HCT116 (cell line): ENCODE results near the gene GMCL1. TPM values are rescaled to one million over a fixed set of nuclear protein-coding genes. Genes with fewer than 3 reads are reported as not detected.

ENCODE experiments used
- ATAC-seq: fragments of 200-7000 bp; cut with Tn5 transposase; 2 replicates; pipeline ENCODE4 v1.9.1; 2020; ENCODE audit warnings: mild to moderate bottlenecking, moderate library complexity
- BruUV-seq: library from RNA; stranded (reverse); fragments of 400-500 nt; replicated peaks from 2 replicates; lab custom pipeline; 2021; lab: Mats Ljungman, UMichigan
- CTCF ChIA-PET: fragments of 300-600 bp; sonication (Branson Sonifier 250); formaldehyde crosslinking; loops from one replicate; lab custom pipeline; 2021; ENCODE audit warnings: antibody characterized with exemption; lab: Charles Lee
- POLR2A ChIA-PET: fragments of 300-600, 350-600 bp; sonication (Branson Sonifier 250); formaldehyde crosslinking; loops from one replicate; lab custom pipeline; 2021; ENCODE audit warnings: antibody characterized with exemption; lab: Charles Lee
- RAD21 ChIA-PET, 2 experiments: fragments of 300-600 bp; sonication (Branson Sonifier 250); formaldehyde crosslinking; loops; one replicate each; lab custom pipeline; 2023; ENCODE audit warnings: low total read pairs in 2 of 2; ENCODE audit not compliant: uncharacterized antibody in 2 of 2, unreplicated experiment in 2 of 2, low non-redundant PET in 1 of 2; lab: Charles Lee
- DNase-seq: peaks from one replicate; pipeline ENCODE4 v3.0.0-alpha.2; 2010; ENCODE audit warnings: low read depth, low spot score
- H2AFZ ChIP-seq: fragments of 200-600 bp; shearing (Covaris generic), sonication (generic); 2 replicates; pipeline ENCODE4 v1.6.1; 2017; ENCODE audit warnings: low read depth, mixed run types, mixed read lengths, antibody characterized with exemption, low read length; ENCODE audit not compliant: poor library complexity, severe bottlenecking
- H3K27ac ChIP-seq: 2 replicates; pipeline ENCODE4 v1.5.1; 2012; ENCODE audit warnings: low read depth, low read length
- H3K27me3 ChIP-seq: fragments of 200-600 bp; sonication (generic); 2 replicates; pipeline ENCODE4 v1.6.1; 2016; ENCODE audit warnings: mixed run types, low read length, mixed read lengths; ENCODE audit not compliant: insufficient read depth
- H3K36me3 ChIP-seq, 2 experiments: fragments of 200-500 bp in 1 of 2; fragments of 200-600 bp in 1 of 2; sonication (Bioruptor generic) in 1 of 2; sonication (generic) in 1 of 2; 2 replicates each; pipeline versions ENCODE4 v1.5.1 to v1.6.1; 2014 to 2016; ENCODE audit warnings: low read length in 2 of 2, inconsistent platforms in 1 of 2, mixed read lengths in 1 of 2, mixed run types in 1 of 2; ENCODE audit not compliant: insufficient read depth in 2 of 2, control insufficient read depth in 1 of 2
- H3K4me1 ChIP-seq, 2 experiments: fragments of 200-600 bp in 1 of 2; sonication (generic) in 1 of 2; 2 replicates each; pipeline versions ENCODE4 v1.5.1 to v1.6.1; 2012 to 2017; ENCODE audit warnings: low read length in 2 of 2, inconsistent platforms in 1 of 2, mild to moderate bottlenecking in 1 of 2, mixed read lengths in 1 of 2, mixed run types in 1 of 2, moderate library complexity in 1 of 2; ENCODE audit not compliant: insufficient read depth in 2 of 2, control insufficient read depth in 1 of 2
- H3K4me2 ChIP-seq: fragments of 200-600 bp; sonication (generic); 2 replicates; pipeline ENCODE4 v1.6.1; 2017; ENCODE audit warnings: mixed run types, low read length, mixed read lengths
- H3K4me3 ChIP-seq, 2 experiments: fragments of 200-600 bp in 1 of 2; sonication (generic) in 1 of 2; replicated peaks in 1 of 2; 2 replicates each; pipeline ENCODE4 v1.5.1; 2011 to 2016; ENCODE audit warnings: low read length in 2 of 2, control low read depth in 1 of 2, low read depth in 1 of 2, mild to moderate bottlenecking in 1 of 2, mixed read lengths in 1 of 2, mixed run types in 1 of 2
- H3K79me2 ChIP-seq: fragments of 200-600 bp; sonication (generic); 2 replicates; pipeline ENCODE4 v1.6.1; 2017; ENCODE audit warnings: mild to moderate bottlenecking, mixed run types, low read length, moderate library complexity, mixed read lengths; ENCODE audit not compliant: insufficient read depth
- H3K9ac ChIP-seq: fragments of 200-600 bp; sonication (generic); 2 replicates; pipeline ENCODE4 v1.6.1; 2016; ENCODE audit warnings: low read length, mixed read lengths
- H3K9me2 ChIP-seq: fragments of 200-600 bp; sonication (generic), shearing (Covaris generic); 2 replicates; pipeline ENCODE4 v1.6.1; 2017; ENCODE audit warnings: mixed run types, mild to moderate bottlenecking, moderate library complexity; ENCODE audit not compliant: insufficient read depth
- H3K9me3 ChIP-seq, 2 experiments: fragments of 200-500 bp in 1 of 2; fragments of 200-600 bp in 1 of 2; sonication (Bioruptor generic) in 1 of 2; sonication (generic) in 1 of 2; 2 replicates each; pipeline ENCODE4 v1.6.1; 2014 to 2017; ENCODE audit warnings: low read length in 2 of 2, mixed read lengths in 2 of 2, inconsistent platforms in 1 of 2, low read depth in 1 of 2, mild to moderate bottlenecking in 1 of 2, mixed run types in 1 of 2, moderate library complexity in 1 of 2; ENCODE audit not compliant: control insufficient read depth in 1 of 2, insufficient read depth in 1 of 2
- H4K20me1 ChIP-seq: fragments of 200-600 bp; sonication (generic), shearing (Covaris generic); 2 replicates; pipeline ENCODE4 v1.6.1; 2017; ENCODE audit warnings: mixed run types, mild to moderate bottlenecking, moderate library complexity; ENCODE audit not compliant: insufficient read depth
- ATF3 ChIP-seq: IDR thresholded peaks from 2 replicates; pipeline ENCODE4 v1.6.1; 2012
- CBX3 ChIP-seq: IDR thresholded peaks from 2 replicates; pipeline ENCODE4 v1.6.1; 2012; ENCODE audit warnings: low read depth
- EZH2phosphoT487 ChIP-seq: fragments of 200-600 bp; IDR thresholded peaks from 2 replicates; pipeline ENCODE4 v1.6.1; 2018; ENCODE audit warnings: antibody characterized with exemption, borderline replicate concordance
- POLR2A ChIP-seq: IDR thresholded peaks from 2 replicates; pipeline ENCODE4 v1.7.0; 2011; ENCODE audit warnings: borderline replicate concordance; ENCODE audit not compliant: insufficient read depth, insufficient read length; ENCODE audit errors: extremely low read depth
- SP1 ChIP-seq: IDR thresholded peaks from 2 replicates; pipeline ENCODE4 v1.6.1; 2012; ENCODE audit warnings: low read depth
- TCF7L2 ChIP-seq: IDR thresholded peaks from 2 replicates; pipeline ENCODE4 v1.7.0; 2011; ENCODE audit warnings: borderline replicate concordance, inconsistent platforms; ENCODE audit not compliant: insufficient read depth, insufficient read length; ENCODE audit errors: extremely low read depth
- ZNF274 ChIP-seq: fragments of 200-500 bp; sonication (Bioruptor generic); IDR thresholded peaks from 2 replicates; pipeline ENCODE4 v1.6.1; 2014; ENCODE audit warnings: mild to moderate bottlenecking, low read depth, low read length, inconsistent platforms
- intact Hi-C: fragments of 100-400 bp; cut with micrococcal nuclease; formaldehyde crosslinking; loops from 2 replicates; pipeline ENCODE4 v1.10.0; 2022
- total RNA-seq: library from RNA; stranded (reverse); gene quantifications from one replicate; pipeline ENCODE4 v1.2.1, GENCODE V29; 2021; ENCODE audit not compliant: unreplicated experiment
- TF ChIP-seq, protein P1 (sequence below), 3 experiments: fragments of 200-600 bp in 1 of 3; sonication (generic) in 1 of 3; IDR thresholded peaks in 2 of 3; conservative IDR thresholded peaks in 1 of 3; 2 replicates each; pipeline ENCODE4 v1.5.1; 2012 to 2017; ENCODE audit warnings: low read depth in 2 of 3, low read length in 2 of 3, antibody characterized with exemption in 1 of 3, borderline replicate concordance in 1 of 3, control low read depth in 1 of 3, mild to moderate bottlenecking in 1 of 3, mixed read lengths in 1 of 3, mixed run types in 1 of 3, moderate library complexity in 1 of 3; ENCODE audit not compliant: insufficient read depth in 1 of 3

The GMCL1 gene
- total RNA-seq, 1 experiment from 2014 or later: 16.7 TPM

- no TSS peak for BruUV-seq
- Histone ChIP-seq H2AFZ (no peak overlapping the region), H3K27ac (no peak overlapping the region), H3K9ac (no peak overlapping the region), H3K79me2 (no peaks in the 10 kb centered on the region), H4K20me1 (no peaks in the 10 kb centered on the region), H3K4me1 (no peaks in the 10 kb centered on the region), H3K27me3 (no peaks in the 10 kb centered on the region), H3K4me3 (no peak overlapping the region), H3K9me2 (no peaks in the 10 kb centered on the region), H3K9me3 (no peaks in the 10 kb centered on the region), H3K36me3 (no peaks in the 10 kb centered on the region), H3K4me2 (no peak overlapping the region)
- RAD21 ChIA-PET: no interaction called here
- POLR2A ChIA-PET: interaction anchor here (1.0 to 3.9 kb wide), 2 partner anchors 9 to 11 kb away, joined by 3 to 18 read pairs; partner anchors contain the start of gene MXD1
- ATAC-seq: no peak
- intact Hi-C loops: no loop called here
- no peak for DNase-seq
- TF ChIP-seq CBX3: no peak
- CTCF ChIA-PET: no interaction called here
Measured at GRCh38 chr2:69923116-69923515, 93.7 kb downstream of the GMCL1 start.

DNA sequence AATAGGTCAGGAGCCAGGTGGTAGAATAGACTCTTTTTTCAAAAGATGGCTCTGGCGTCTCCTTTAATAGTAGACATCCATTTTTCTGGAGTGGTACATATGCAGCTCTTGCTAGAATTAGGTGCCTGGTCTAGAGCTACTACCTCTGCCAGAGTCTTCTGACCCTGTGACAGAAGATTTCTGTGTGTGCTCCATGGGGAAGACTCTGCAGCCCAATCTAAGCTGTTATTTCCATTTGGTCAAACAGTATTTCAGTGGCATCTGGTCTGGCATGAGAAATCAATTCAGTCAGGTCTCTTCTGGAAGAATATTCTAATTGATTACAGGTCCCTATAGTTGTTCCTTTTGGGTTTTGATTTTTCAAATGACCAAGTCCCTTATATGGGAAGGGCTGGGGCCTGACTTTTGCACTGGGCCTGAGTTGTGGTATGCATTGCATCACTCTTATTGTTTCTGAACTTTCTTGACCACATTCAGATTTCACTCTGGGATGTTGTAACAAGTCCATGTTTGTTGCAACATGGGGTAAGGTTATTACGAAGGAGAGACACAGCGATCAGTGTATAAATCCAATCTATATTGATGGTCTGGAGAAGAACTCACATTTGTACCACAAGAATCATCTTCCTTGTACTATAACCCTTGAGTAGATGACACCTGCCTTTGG is 97.5 kb downstream of the GMCL1 start:
- no peaks in the 10 kb centered on the region for H3K79me2 ChIP-seq
- no peak for DNase-seq
- no peaks in the 10 kb centered on the region for H3K36me3 ChIP-seq
- BruUV-seq: no TSS peak
- no peaks in the 10 kb centered on the region for H3K4me1 ChIP-seq
- H3K27me3 ChIP-seq: no peaks in the 10 kb centered on the region
- CTCF ChIA-PET: no interaction called here
- H4K20me1 ChIP-seq: no peaks in the 10 kb centered on the region
- H3K9ac ChIP-seq: no peak overlapping the region
- no peak overlapping the region for H3K4me3 ChIP-seq
- TF ChIP-seq SP1 (no peak), TCF7L2 (no peak), POLR2A (no peak), ZNF274 (no peak), EZH2phosphoT487 (no peak), ATF3 (no peak)
- TF ChIP-seq, protein P1, sequence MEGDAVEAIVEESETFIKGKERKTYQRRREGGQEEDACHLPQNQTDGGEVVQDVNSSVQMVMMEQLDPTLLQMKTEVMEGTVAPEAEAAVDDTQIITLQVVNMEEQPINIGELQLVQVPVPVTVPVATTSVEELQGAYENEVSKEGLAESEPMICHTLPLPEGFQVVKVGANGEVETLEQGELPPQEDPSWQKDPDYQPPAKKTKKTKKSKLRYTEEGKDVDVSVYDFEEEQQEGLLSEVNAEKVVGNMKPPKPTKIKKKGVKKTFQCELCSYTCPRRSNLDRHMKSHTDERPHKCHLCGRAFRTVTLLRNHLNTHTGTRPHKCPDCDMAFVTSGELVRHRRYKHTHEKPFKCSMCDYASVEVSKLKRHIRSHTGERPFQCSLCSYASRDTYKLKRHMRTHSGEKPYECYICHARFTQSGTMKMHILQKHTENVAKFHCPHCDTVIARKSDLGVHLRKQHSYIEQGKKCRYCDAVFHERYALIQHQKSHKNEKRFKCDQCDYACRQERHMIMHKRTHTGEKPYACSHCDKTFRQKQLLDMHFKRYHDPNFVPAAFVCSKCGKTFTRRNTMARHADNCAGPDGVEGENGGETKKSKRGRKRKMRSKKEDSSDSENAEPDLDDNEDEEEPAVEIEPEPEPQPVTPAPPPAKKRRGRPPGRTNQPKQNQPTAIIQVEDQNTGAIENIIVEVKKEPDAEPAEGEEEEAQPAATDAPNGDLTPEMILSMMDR (IDR thresholded peaks at IDR 0.05 in 2 of 3, conservative IDR thresholded peaks at IDR 0.05 in 1 of 3; ENCODE audit: borderline replicate concordance in 1 of 3, insufficient read depth in 1 of 3, low read depth in 2 of 3, low read length in 2 of 3): no peak
- no peak overlapping the region for H3K27ac ChIP-seq
- no peaks in the 10 kb centered on the region for H3K9me3 ChIP-seq
- POLR2A ChIA-PET: interaction anchor here (0.8 kb wide), 1 partner anchor 264 kb away, joined by 3 read pairs; the partner anchor contains the start of gene C2orf42
- intact Hi-C loops: no loop called here
- ATAC-seq: no peak
- no peak overlapping the region for H2AFZ ChIP-seq
- RAD21 ChIA-PET: no interaction called here
- H3K4me2 ChIP-seq: no peak overlapping the region
- no peaks in the 10 kb centered on the region for H3K9me2 ChIP-seq
